Uterus (tissue), 2 donors: Measurements from ENCODE around the gene KCNJ10.

Experiments
- CTCF ChIP-seq, 4 experiments: fragments of 200-600 bp in 2 of 4; fragments of 450-650 bp in 2 of 4; sonication (generic) in 2 of 4; IDR thresholded peaks; one replicate each; pipeline ENCODE4 v1.5.1; 2016 to 2019; ENCODE audit warnings: antibody characterized with exemption in 4 of 4, mild to moderate bottlenecking in 2 of 4, moderate library complexity in 1 of 4
- POLR2A ChIP-seq, 2 donors: fragments of 450-650 bp; IDR thresholded peaks; one replicate each; pipeline ENCODE4 v1.6.1; 2016; ENCODE audit warnings: antibody characterized with exemption in 2 of 2, mild to moderate bottlenecking in 1 of 2, moderate library complexity in 1 of 2

DNA sequence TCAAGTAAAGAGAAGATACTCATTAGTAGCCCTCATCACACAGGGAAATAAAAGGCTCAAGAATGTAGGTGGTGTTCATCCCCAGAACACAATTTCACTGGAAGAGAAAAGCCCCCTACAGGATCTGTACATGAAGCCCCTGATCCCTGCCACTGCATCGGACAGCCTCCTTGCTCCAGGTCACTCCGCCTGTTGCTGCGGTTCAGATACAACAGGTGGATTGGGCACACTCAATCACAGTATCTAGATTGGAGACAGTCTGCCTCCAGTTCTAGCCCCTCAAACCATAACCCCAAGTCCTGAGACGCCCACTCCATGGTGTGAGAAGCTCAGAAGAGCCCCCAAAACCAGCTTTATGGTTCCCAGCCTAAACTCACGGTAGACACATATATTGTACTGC is 117.0 kb downstream of the KCNJ10 start:
- TF ChIP-seq CTCF (IDR thresholded peaks at IDR 0.05) (no peak), POLR2A (IDR thresholded peaks at IDR 0.05) (no peak)
